ENCODE results near the gene SVIL. TPM values are rescaled to one million over a fixed set of nuclear protein-coding genes. Genes with fewer than 3 reads are reported as not detected.

Gene SVIL
- total and polyA plus RNA-seq, 7 donors, result 8.3 to 1,443 (median 637) TPM

DNA sequence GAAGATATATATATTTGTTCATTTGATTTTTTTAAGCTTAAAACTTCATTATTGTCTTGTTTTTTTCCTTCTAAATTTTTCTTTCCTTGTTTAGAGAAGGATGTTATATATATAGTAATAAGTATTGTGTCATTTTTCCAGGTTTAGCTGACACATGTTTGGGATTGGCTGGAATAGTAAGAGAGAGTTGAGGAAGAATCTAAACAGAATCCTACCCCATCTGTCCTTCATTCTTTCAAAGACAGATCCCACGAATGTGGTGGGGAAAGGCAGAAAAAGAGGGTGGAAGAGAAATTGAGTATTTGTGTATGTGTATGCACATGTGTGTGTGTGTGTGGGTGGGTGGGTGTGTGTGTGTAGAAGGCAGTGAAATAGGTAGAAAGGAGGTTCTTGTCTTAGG, 132.4 kb downstream of the SVIL start:
- Histone ChIP-seq H3K9me3 (no peaks in the 10 kb centered on the region), H3K4me1 (no peaks in the 10 kb centered on the region), H3K27me3 (no peaks in the 10 kb centered on the region), H3K36me3 (peaks cover 5 to 91% (median 38%) of the 10 kb centered on the region in 4 donors), H3K4me3 (no peak overlapping the region), H3K27ac (peak overlapping the region in 2 of 4 donors; percentile 31 to 51)
- DNase-seq, result no peak
- TF ChIP-seq, protein P1, sequence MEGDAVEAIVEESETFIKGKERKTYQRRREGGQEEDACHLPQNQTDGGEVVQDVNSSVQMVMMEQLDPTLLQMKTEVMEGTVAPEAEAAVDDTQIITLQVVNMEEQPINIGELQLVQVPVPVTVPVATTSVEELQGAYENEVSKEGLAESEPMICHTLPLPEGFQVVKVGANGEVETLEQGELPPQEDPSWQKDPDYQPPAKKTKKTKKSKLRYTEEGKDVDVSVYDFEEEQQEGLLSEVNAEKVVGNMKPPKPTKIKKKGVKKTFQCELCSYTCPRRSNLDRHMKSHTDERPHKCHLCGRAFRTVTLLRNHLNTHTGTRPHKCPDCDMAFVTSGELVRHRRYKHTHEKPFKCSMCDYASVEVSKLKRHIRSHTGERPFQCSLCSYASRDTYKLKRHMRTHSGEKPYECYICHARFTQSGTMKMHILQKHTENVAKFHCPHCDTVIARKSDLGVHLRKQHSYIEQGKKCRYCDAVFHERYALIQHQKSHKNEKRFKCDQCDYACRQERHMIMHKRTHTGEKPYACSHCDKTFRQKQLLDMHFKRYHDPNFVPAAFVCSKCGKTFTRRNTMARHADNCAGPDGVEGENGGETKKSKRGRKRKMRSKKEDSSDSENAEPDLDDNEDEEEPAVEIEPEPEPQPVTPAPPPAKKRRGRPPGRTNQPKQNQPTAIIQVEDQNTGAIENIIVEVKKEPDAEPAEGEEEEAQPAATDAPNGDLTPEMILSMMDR (IDR thresholded peaks at IDR 0.05), result no peak
- TF ChIP-seq POLR2A (IDR thresholded peaks at IDR 0.05) (no peak), EP300 (IDR thresholded peaks at IDR 0.05) (no peak)
- WGBS, 2 donors, result 87 to 90% methylated on average over 1 of the region's 1 CpG
- intact Hi-C loops (cut with DNase I), result no loop called here

DNA sequence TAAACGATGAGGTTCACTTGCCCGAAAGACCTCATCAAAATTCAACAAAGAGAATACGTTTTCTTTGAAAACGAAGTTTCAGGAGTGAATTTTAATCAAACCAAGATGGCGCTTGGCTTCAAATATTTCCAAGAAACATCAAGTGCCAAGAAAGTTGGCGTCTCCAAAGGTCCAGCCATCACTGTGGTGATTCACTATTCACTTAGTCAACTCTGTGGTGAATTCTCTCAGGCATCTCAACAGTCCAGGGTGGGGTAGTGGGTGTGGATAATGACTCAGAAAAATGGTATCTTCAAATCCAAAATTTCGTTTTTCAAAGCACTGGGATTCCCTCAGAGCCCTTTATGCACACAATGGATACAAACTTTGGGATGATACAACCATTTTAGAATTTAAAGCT, 133.1 kb downstream of the SVIL start:
- no peak for DNase-seq
- no peaks in the 10 kb centered on the region for H3K9me3 ChIP-seq
- H3K4me1 ChIP-seq, result peaks cover 0 to 5% (median under 1%) of the 10 kb centered on the region in 4 donors
- TF ChIP-seq EP300 (IDR thresholded peaks at IDR 0.05), result no peak
- H3K36me3 ChIP-seq, result peaks cover 5 to 91% (median 36%) of the 10 kb centered on the region in 4 donors
- H3K4me3 ChIP-seq, result no peak overlapping the region
- H3K27ac ChIP-seq, result peak overlapping the region in 2 of 4 donors; percentile 31 to 51
- no peaks in the 10 kb centered on the region for H3K27me3 ChIP-seq
- WGBS, 2 donors, result 90 to 91% methylated on average over 7 of the region's 7 CpGs
- intact Hi-C loops (cut with DNase I), result no loop called here

DNA sequence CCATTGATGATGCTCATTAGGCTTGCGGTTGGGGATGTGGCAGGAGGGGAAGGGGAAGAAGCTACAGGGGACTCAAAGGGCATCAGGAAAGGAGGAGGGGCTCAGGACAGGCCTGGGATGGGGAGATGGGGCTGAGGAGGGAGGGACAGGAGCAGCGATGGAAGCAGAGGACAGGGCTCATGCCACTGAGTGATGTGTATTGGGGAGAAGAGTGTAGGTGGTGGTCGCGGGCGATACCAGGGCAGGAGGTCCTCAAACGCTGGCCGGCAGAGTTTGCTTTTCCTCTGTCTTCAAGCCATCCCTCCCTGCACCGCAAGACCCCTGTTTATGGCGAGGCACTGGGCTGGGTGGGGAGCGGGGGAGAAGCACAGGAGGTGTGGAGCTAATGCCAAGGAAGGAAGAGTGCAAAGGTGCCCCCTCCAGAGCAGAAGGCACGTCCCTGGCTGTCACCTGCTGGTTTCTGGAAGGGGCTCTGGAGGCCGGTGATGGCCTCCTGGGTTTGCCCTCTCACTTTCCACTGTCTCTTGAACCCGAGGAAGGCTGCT, 134.7 kb downstream of the SVIL start:
- no peak for DNase-seq
- WGBS, 2 donors, result 92 to 95% methylated on average over 13 of the region's 13 CpGs
- Histone ChIP-seq H3K27me3 (no peaks in the 10 kb centered on the region), H3K9me3 (no peaks in the 10 kb centered on the region), H3K4me1 (peaks cover 0 to 11% (median 4%) of the 10 kb centered on the region in 4 donors), H3K4me3 (no peak overlapping the region), H3K27ac (peak overlapping the region in 3 of 4 donors; percentile 22 to 45 (median 34)), H3K36me3 (peaks cover 13 to 97% (median 44%) of the 10 kb centered on the region in 4 donors)
- intact Hi-C loops (cut with DNase I), result no loop called here
- TF ChIP-seq POLR2AphosphoS5 (IDR thresholded peaks at IDR 0.05) (no peak), POLR2A (IDR thresholded peaks at IDR 0.05) (no peak), EP300 (IDR thresholded peaks at IDR 0.05) (no peak)
- TF ChIP-seq, protein P1 (IDR thresholded peaks at IDR 0.05), result no peak

DNA sequence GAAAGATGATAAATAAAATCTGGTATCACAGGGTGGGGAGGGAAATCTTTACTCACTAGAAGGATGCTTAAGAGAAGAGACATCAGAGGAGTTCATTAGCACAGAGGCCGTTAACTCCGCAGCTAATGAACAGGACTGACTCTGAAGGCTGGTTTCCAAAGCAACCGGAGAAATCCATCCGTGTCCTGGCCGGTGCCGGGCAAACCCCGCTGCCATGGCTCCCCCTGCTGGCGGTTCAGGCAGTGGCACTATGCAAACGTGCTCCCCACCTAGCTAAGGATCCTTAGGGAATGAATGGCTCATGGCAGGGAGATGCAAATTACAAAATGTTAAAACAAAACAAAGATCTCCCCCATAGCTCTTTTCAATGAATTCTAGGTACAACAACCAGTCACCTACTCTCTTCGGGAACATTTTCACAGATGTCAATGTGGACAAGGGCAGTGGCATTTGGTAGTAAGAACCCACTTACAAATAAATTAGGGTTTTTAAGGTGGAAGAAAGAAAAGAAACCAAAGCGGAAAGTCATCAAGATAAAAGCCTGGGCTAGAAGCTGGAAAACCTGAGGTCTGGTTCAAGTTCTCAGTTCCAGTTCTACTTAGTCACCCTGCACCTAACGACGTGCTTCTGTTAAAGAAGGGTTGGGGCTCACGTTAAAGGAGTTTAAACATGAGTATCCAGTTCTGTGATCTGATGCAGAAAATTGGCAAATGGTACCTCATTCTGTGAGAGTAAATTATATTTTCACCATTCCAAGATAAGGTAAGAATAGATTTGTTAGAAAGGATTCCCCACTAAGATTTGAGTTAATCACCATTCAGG, 138.2 kb downstream of the SVIL start:
- DNase-seq, result peak; percentile 84
- intact Hi-C loops (cut with DNase I), result no loop called here
- Histone ChIP-seq H3K4me1 (peaks cover 0 to 11% (median 9%) of the 10 kb centered on the region in 4 donors), H3K9me3 (no peaks in the 10 kb centered on the region), H3K27ac (peak overlapping the region in 3 of 4 donors; percentile 6 to 61 (median 9)), H3K4me3 (no peak overlapping the region), H3K36me3 (peaks cover 31 to 97% (median 71%) of the 10 kb centered on the region in 4 donors), H3K27me3 (no peaks in the 10 kb centered on the region)
- WGBS, 2 donors, result 32 to 36% methylated on average over 14 of the region's 14 CpGs
- TF ChIP-seq, protein P1 (IDR thresholded peaks at IDR 0.05), result peak; percentile 57 to 93 (median 86)
- peak in 2 of 4 donors; percentile 26 to 45 for TF ChIP-seq POLR2AphosphoS5 (IDR thresholded peaks at IDR 0.05)
- no peak for TF ChIP-seq EP300 (IDR thresholded peaks at IDR 0.05)

DNA sequence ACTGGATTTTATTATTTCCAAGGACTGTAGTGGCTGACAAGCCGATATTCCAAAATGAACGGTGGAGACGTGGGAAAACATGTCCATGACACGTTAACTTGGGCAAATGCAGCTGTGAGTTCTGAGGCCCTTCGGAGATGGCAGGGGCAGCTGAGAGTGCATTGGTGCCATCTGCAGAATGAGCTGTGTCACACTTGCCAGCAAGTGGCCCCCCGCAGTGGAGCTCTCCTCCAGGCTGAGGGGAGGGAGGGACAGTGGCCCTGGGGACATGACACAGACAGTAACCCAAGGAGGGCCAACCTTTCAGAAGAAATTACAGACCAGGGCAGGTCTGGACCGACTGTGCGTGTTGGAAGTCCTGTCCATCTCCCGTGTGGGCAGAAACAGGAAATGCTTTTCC, 139.4 kb downstream of the SVIL start:
- no peak for DNase-seq
- peak overlapping the region in 3 of 4 donors; percentile 6 to 61 (median 48) for H3K27ac ChIP-seq
- H3K27me3 ChIP-seq, result no peaks in the 10 kb centered on the region
- H3K36me3 ChIP-seq, result peaks cover 42 to 100% (median 75%) of the 10 kb centered on the region in 4 donors
- intact Hi-C loops (cut with DNase I), result no loop called here
- H3K4me3 ChIP-seq, result no peak overlapping the region
- peaks cover 0 to 21% (median 9%) of the 10 kb centered on the region in 4 donors for H3K4me1 ChIP-seq
- no peaks in the 10 kb centered on the region for H3K9me3 ChIP-seq
- TF ChIP-seq POLR2A (IDR thresholded peaks at IDR 0.05) (no peak), POLR2AphosphoS5 (IDR thresholded peaks at IDR 0.05) (no peak), EP300 (IDR thresholded peaks at IDR 0.05) (no peak)
- TF ChIP-seq, protein P1 (IDR thresholded peaks at IDR 0.05), result no peak
- 77 to 91% methylated on average over 9 of the region's 9 CpGs for WGBS, 2 donors
